HG03064 (cell line): Measurements from ENCODE around the gene HCST.
"Not testable (repeated sequence)": the region's sequence is repeated elsewhere in the genome, so short reads cannot be mapped to it uniquely, and the experiment has no call there.

ENCODE experiments used
- ATAC-seq: cut with Tn5 transposase; IDR thresholded peaks from one replicate; pipeline ENCODE4 v1.9.1; 2021; ENCODE audit warnings: low read depth; ENCODE audit not compliant: unreplicated experiment

HCST gene

DNA sequence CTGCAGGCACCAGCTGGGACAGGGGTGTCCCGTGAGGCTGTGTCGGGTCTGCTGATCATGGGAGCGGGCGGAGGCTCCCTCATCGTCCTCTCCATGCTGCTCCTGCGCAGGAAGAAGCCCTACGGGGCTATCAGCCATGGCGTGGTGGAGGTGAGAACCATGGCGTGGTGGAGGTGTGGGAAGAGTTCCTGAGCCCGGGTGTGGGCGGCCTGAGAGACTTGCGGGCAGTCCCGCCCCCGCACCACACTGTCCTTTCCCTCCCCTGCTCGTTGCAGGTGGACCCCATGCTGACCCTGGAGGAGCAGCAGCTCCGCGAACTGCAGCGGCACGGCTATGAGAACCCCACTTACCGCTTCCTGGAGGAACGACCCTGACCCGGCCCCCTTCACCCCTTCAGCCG is 23.3 kb upstream of the HCST start:
- no peak for ATAC-seq

DNA sequence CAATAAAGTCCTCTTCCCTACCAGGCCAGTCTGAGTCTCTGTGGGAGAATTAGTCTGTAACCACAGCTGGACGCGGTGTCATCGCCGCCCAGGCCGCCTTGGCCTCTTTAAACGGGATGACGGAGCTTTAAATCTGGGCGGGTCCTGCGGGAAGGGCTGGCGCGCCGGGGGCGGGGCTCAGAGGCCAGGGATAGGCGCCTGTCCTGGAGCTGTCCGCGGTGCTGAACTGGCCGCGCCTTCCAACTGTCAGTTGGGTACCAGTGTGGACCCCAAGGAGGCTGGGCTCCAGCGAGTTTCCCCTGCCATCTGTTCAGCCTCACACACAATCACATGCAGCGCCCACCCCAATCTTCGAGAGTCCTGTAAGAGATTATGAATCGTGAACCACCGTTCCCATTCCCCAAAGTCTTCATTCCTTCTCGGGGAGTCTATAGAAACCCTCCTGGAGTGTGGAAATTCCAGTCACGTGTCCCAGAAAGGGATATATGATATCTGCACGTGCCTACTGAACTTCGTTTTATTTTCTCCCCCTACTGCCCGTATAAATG is 22.5 kb upstream of the HCST start:
- no peak for ATAC-seq

DNA sequence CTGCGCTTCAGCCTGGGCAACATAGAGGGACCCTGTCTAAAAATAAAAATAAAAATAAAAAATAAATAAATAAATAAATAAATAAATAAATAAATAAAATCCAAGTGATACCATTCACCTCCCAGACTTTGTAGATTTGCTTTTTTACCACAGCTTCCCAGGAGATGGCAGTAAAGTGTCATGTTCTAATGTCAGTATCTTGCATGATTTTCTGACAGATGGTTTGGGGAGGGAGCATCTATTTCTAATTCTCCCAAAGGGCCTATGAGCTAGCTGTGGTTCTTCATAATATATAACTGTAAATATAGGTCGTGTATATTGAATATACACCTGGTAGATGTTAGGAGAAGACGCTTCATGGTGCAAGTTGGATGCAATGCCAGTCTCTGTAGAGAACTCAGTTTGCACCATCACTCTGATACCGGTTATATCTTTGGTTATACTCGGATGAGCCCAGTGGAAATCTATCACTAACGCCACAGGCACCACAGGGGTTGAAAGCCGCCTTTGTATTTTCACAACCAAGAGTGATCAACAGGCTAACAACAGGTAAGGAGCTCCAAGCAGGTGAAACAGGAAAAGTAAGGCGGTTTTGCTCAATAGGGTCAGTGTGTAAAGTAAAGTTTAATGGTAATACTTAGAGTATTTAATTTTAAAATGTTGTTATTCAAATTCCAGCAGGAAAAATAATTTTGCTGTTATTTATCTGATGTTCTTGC is 20.1 kb upstream of the HCST start:
- ATAC-seq = no peak

DNA sequence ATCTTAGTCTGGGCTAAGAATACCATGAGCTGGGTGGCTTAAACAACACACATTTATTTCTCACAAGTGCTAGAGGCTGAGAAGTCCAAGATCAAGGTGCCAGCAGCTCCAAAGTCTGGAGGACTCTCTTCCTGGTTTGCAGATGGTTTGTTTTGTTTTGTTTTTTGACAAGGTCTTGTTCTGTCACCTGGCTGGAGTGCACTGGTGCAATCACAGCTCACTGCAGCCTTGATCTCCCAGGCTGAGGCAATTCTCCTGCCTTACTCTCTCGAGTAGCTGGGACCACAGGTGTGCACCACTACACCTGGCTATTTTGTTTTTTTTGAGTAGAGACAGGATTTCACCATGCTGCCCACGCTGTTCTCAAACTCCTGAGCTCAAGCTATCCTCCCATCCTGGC is 18.4 kb upstream of the HCST start:
- no peak for ATAC-seq

DNA sequence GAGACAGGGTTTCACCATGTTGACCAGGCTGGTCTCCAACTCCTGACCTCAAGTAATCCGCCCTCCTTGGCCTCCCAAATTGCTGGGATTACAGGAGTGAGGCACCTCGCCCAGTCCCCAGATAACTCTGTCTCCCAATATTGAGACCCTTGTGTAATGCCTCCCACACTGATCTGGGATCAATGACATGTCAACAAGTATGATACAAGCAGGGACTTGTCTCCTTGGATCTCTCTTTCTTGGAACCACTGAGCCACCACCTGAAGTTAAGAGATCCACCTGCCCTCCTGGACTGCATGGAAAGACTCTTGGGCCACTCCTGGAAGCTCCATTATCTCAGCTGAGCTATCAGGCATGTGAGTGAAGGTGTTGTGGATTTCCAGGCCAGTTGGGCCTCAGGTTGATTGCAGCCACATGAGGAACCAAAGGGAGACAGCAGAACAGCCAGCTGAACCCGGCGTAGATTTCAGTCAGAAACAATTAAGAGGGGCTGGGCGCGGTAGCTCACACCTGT is 17.0 kb upstream of the HCST start:
- ATAC-seq = no peak

DNA sequence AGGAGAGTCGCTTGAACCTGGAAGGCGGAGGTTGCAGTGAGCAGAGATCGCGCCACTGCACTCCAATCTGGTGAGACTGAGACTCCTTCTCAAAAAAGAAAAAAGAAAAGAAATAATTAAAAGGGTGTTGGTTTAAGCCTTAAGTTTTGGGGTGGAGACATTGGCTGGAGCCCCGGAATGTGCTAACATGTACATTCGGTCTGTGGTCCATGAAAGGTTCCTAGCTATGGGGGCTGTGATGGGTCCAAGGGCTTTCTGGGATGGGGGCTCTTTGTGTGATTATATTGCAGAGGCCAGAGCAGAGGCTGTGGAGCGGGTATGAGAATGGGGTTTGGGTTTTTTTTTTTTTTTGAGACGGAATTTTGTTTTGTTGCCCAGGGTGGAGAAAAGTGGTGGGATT is 16.4 kb upstream of the HCST start:
- ATAC-seq = no peak

DNA sequence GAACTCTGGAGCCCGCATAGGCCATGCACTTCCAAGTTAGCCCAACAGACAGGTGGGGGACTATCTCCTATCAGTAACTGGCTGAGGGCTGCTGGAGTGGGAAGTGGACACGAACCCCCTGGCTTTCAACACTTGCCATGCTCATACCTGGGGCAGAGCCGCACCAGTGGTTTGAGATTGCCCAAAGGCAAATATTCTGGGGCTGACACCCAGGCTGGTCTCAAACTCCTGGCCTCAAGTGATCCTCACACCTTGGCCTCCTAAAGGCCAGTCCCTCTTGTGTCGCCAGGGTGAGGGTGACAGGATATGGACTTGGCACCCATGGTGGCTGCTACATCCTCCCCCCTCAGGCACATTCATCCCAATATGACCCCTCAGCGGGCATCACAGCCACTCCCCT is 15.1 kb upstream of the HCST start:
- no peak for ATAC-seq

DNA sequence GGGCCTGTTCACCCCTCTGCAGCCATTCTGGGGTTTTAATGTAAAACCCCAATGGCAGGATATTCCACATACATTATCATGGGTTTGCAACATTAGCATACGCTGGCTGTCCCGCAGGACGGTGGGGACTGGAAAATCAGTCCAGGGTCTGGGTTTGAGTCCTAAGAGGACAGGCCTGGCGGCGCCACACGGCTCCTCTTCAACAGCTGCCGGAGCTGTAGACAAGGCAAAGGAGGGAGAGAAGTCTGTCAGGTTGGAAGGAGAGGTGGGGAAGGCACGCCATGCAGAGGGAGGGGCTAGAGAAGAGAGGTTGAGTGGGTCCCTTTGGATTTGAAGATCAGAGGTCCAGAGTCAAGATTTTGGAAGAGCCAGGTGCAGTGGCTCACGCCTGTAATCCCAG is 13.9 kb upstream of the HCST start:
- no peak for ATAC-seq

DNA sequence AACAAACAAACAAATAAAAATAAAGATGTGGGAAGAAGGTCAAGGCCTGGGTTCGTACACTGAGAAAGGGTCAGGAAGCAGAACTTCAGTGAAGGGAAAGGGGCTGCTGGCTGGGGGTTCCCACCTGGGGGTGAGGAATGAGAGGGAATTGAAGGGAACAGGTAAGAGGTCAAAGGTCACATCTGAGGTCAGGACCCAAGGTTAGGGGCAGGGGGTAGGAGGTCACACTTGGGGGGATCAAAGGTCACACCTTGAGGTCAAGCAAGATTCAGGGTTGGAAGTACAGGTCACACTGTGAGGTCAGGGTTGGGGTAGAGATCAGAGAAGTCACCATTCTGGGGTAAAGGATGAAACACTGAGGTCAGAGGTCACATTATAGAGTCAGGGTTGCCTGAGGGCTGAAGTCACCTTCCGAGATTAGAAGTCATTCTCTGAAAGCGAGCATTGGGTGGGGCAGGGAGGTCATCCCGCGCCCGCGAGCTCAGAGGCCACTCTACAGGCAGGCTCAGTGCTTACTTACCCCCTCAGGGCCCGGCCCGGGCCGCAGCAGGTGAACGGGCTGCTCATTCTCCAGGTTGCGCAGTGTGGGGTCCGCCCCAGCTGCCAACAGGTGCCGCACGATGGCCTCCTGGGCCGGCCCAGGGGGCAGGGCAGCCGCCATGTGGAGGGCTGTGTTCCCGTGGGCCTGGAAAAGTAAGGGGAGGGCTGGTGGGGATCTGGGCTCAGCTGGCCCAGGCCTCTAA is 12.8 kb upstream of the HCST start:
- no peak for ATAC-seq

DNA sequence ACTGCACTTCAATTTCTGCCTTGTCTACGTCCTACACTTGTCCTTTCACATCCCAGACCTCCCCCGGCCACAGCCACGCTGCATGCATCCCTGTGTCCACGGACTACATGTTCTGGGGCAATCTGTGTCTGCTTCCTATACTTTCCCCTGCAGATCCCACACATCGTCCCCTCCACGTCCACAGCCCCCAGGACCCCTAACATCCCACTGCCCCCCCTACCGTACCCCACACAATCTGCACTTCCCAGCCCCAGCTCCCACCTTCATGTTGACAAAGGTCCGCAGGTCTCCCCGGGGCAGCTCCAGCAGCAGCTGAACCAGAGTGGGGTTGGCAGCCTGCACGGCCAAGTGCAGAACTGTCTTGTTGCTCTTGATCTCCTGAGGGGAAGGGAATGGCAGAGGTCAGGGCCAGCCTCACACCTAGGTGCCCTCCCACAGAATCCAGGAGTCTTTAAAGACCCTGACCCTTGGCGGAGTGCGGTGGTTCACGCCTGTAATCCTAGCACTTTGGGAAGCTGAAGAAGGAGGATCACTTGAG is 12.1 kb upstream of the HCST start:
- no peak for ATAC-seq

DNA sequence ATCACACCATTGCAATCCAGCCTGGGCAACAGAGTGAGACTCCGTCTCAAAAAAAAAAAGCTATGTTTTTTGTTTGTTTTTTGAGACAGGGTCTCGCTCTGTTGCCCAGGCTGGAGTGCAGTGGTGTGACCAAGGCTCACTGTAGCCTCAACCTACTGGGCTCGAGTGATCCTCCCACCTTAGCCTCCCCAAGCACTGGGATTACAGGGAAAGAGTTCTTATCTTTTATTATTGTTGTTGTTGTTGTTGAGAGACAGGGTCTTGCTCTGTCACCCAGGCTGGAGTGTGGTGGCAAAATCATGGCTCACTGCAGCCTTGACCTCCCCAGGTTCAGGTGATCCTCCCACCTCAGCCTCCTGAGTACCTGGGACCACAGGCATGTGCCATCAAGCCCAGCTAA is 10.5 kb upstream of the HCST start:
- ATAC-seq = not testable (repeated sequence)

DNA sequence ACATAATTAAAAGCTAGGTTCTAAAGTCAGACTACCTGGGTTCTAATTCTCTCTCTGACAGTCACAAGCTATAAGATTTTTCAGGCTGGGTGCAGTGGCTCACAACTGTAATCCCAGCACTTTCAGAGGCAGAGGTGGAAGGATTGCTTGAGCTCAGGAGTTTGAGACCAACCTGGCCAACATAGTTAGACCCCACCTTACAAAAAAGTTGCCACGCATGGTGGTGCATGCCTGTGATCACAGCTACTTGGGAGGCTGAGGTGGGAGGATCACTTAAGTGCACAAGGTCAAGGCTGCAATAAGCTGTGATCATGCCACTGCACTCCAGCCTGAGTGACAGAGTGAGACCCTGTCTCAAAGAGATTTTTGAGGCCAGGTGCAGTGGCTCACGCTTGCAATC is 8.0 kb upstream of the HCST start:
- ATAC-seq = no peak

DNA sequence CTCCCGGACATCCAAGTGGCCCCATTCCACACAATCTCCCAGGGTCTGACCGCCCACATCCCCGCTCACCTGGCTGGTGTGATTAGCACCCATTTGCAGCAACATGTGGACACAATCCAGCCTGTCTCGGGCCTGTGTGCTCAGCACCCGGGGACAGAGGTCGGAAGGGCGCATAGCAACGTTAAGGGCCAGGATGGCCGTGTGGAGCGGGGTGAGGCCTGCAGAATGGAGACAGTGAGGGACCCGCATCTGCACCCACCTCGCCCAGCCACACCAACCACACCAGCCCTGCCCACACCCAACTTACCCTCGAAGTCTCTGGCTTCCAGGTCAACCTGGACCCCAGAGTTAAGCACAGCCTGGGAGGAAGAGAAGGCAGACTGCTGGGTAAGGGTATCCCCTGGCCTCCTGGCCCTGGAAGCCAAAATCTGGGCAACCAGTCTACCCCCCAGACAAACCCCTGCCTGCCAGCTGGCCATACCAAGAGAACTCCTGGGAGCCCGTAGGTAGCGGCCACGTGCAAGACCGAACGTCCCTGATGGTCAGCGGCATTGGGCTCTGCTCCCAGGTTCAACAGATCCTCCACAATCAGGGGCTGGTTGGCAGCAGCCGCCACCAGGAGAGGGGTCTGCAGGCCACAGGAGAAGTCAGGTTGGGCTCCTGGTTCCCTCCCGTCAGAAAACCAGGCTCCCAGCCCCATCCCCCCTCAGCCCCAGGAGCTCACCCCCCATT is 6.3 kb upstream of the HCST start:
- no peak for ATAC-seq

DNA sequence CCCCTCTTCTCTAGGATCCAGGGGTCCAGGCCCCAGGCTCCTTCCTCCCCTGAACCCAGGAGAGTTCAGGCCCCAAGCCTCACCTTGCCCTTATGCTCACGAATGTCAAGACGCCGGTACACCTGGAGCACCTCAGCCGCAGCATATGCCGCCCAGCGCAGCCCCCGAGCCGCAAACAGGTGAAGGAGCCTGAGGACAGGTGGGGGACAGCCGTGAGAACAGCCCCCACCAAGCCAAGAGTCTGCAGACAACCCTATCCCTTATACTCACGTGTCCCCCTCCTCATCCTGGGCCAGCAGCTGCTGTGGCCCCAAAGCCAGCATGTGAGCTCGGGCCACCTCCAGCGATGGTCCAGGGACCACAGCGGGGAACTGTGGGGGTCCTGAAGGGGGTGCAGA is 5.7 kb upstream of the HCST start:
- no peak for ATAC-seq

DNA sequence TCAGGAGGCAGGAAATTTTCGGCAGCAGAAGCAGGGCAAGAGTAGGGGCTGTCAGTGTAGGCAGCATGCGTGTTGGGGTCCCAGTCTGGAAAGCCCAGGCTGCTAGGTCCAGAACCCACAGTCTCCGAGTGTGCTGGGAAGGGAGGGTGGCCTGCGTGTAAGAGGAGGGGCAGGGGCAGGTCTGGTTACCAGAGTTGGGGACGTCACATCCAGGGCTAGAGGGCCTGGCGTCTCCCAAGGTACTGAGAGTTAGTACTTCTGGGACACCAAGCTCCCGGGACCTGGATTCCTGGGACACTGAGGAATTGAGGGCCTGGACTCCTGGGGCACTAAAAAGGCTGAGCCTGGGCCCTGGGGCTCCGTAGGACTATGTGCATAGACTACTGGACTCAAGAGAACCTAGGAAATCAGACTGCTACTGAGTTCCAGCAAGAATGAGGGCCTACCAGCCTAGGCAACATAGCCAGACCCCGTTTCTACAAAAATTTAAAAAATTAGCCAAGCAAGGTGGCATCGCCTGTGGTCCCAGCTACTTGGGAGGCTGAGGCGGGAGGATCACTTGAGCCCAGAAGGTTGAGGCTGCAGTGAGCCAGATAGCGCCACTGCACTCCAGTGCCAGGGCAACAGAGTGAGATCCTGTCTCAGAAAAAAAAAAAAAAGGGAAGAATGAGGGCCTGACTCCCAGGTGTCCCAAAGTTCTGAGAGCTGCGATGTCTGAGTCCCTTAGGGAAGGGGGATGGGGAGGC is 4.5 kb upstream of the HCST start:
- no peak for ATAC-seq

DNA sequence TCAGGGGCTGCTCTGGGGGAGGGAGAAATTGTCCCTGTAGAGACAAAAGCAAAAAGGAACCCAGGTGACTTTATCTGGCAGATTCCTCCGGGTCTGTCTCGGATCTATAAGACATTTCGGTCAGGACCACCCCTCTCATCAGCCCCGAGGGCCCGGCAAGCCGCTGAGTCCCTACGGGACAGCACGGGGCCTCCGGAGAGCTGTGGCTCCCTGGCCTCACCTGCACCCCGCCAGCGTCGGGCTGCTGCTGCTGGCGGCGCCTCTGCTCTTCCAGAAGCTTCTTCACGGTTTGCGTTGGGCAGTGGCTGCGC is 3.9 kb upstream of the HCST start:
- ATAC-seq = no peak

DNA sequence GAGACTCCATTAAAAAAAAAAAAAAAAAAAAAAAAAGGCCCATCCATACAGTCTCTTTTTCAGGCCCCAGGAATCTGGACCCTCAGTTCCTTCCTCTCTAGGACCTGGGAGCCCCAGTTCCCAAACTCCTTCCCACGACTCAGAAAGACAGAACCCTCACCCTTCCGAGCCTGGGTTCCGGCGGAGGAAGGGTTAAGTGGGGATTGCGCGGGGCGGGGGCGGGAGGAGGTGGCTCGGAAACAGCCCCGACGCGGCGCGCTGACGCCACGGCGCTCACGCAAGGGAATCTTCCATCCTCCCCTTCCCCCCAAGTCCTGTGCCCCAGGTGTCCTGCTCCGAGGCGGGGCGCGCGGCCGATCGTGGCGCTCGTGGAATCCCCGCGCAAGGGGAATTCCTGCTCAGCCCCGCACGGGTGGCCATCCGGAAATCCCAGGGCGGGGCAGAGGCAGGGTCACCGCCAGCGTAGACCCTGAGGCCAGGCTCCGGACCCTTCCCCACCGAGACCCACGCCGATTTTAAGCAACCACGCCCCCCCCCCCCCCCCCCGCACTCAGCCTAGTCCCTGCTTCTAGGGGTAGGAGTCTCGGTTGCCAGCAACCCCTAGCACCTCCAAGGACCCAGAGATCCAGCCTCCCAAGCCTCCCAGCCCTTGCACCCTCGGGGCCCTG is 2.6 kb upstream of the HCST start:
- ATAC-seq = no peak

DNA sequence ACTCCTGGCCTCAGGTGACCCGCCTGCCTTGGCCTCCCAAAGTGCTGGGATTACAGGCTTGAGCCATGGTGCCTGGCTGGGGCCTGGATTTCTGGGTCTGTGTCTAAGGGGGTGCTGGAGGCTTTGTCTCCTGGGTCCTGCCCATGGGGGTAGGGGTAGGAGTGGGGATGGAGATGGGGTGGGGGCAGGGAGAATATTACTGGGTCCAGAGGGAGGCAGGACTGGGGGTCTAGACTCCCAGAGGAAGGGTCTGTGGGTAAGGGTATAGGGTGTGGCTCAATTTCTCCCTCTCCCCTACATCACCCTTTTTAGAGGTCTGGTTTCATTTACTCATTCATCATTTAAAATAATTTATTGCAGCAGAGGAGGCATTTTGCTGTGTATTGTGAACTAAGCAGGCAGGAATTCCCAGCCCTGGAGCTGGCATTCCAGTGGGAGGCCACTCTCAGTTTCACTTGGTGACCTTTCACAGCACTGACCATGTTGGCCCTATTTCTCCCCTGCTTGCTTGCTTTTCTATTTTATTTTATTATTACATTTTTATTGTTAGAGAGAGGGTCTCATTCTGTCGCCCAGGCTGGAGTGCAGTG is 1.2 kb upstream of the HCST start:
- no peak for ATAC-seq

DNA sequence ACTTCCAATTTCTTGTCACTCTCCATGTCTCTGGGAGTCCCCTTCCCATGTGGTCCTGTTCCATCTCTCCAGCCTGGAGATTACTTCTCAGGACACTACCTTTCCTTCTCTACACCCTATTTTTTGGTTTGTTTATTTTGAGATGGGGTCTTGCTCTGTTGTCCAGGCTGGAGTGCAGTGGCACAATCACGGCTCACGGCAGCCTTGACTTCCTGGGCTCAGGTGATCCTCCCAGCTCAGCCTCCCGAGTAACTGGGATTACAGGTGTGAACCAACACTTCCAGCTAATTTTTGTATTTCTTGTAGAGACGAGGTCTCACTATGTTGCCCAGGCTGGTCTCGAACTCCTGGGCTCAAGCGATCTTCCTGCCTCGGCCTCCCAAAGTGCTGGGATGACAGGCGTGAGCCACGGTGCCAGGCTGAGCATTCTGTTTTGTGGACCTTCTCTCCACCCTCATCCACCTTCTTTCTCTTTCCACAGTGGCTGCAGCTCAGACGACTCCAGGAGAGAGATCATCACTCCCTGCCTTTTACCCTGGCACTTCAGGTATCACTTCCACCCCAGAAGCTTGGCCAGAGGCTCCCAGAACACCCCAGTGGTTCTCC is 644 bp downstream of the HCST start:
- no peak for ATAC-seq
